GM19468 (cell line): ENCODE measurements around the gene RTTN.

Experiments used
- ATAC-seq: cut with Tn5 transposase; IDR thresholded peaks from one replicate; pipeline ENCODE4 v1.9.1; 2021; ENCODE audit warnings: mild to moderate bottlenecking, moderate library complexity, moderate number of reproducible peaks; ENCODE audit not compliant: unreplicated experiment; ENCODE audit errors: extremely low read depth

RTTN gene

GRCh38 chr18:70160073-70160678, 45.3 kb downstream of the RTTN start:
- no peak for ATAC-seq

- ATAC-seq, result peak; percentile 79
Observed at GRCh38 chr18:70158992-70159717, 46.3 kb downstream of the RTTN start.

GRCh38 chr18:70156886-70157285, 48.6 kb downstream of the RTTN start:
- no peak for ATAC-seq

GRCh38 chr18:70154591-70155194, 50.8 kb downstream of the RTTN start:
- ATAC-seq, result no peak

- no peak for ATAC-seq
Observed at GRCh38 chr18:70151614-70152013, 53.9 kb downstream of the RTTN start.

- ATAC-seq, result no peak
Observed at GRCh38 chr18:70149616-70150301, 55.7 kb downstream of the RTTN start.

- no peak for ATAC-seq
Observed at GRCh38 chr18:70149156-70149555, 56.3 kb downstream of the RTTN start.

- ATAC-seq, result no peak
Observed at GRCh38 chr18:70148039-70148938, 57.2 kb downstream of the RTTN start.

GRCh38 chr18:70146174-70146573, 59.3 kb downstream of the RTTN start:
- ATAC-seq, result no peak

GRCh38 chr18:70142001-70142400, 63.5 kb downstream of the RTTN start:
- ATAC-seq, result no peak

- no peak for ATAC-seq
Observed at GRCh38 chr18:70139138-70139537, 66.3 kb downstream of the RTTN start.

- ATAC-seq, result no peak
Observed at GRCh38 chr18:70135604-70136003, 69.9 kb downstream of the RTTN start.

- ATAC-seq, result no peak
Observed at GRCh38 chr18:70132999-70133398, 72.5 kb downstream of the RTTN start.

- ATAC-seq, result no peak
Observed at GRCh38 chr18:70128271-70128670, 77.2 kb downstream of the RTTN start.

- ATAC-seq, result no peak
Observed at GRCh38 chr18:70127359-70127758, 78.1 kb downstream of the RTTN start.

GRCh38 chr18:70126832-70127231, 78.7 kb downstream of the RTTN start:
- no peak for ATAC-seq

GRCh38 chr18:70124139-70124538, 81.3 kb downstream of the RTTN start:
- no peak for ATAC-seq

GRCh38 chr18:70121842-70122241, 83.6 kb downstream of the RTTN start:
- no peak for ATAC-seq

- no peak for ATAC-seq
Observed at GRCh38 chr18:70116949-70117348, 88.5 kb downstream of the RTTN start.

GRCh38 chr18:70113511-70113910, 92.0 kb downstream of the RTTN start:
- no peak for ATAC-seq
